CD4-positive, alpha-beta T cell (primary cell): ENCODE data around the gene EIF4E1B. TPM values are rescaled to one million over a fixed set of nuclear protein-coding genes. Genes with fewer than 3 reads are reported as not detected.

Source experiments
- ATAC-seq: fragments of 200-7000 bp; cut with Tn5 transposase; one replicate; pipeline ENCODE4 v1.10.0; 2022; ENCODE audit warnings: mild to moderate bottlenecking; ENCODE audit not compliant: poor library complexity
- CTCF ChIA-PET: fragments of 350-600 bp; sonication (Branson Sonifier 250); formaldehyde crosslinking; loops from one replicate; lab custom pipeline; 2021; ENCODE audit warnings: antibody characterized with exemption, inconsistent platforms; lab: Charles Lee
- POLR2A ChIA-PET: fragments of 350-600 bp; sonication (Branson Sonifier 250); formaldehyde crosslinking; loops from one replicate; lab custom pipeline; 2021; ENCODE audit warnings: antibody characterized with exemption, inconsistent platforms; lab: Charles Lee
- DNase-seq, 14 experiments: peaks; one replicate each; pipeline ENCODE4 v3.0.0-alpha.2; 2013 to 2020; ENCODE audit warnings: mixed read lengths in 2 of 14
- H3K27ac ChIP-seq, 2 donors: one replicate each; pipeline versions ENCODE4 v1.5.1 to v1.7.0; 2013; ENCODE audit warnings: low read length in 2 of 2, low read depth in 1 of 2, mild to moderate bottlenecking in 1 of 2
- H3K27me3 ChIP-seq, 2 experiments: 1 replicate in 1 of 2; 2 replicates in 1 of 2; pipeline versions ENCODE4 v1.6.1 to v1.7.0; 2013; ENCODE audit warnings: low read length in 2 of 2, control low read depth in 1 of 2, mild to moderate bottlenecking in 1 of 2, moderate library complexity in 1 of 2; ENCODE audit not compliant: insufficient read depth in 2 of 2, control insufficient read depth in 1 of 2
- H3K36me3 ChIP-seq: one replicate; pipeline ENCODE4 v1.6.1; 2013; ENCODE audit warnings: low read length, control low read depth; ENCODE audit not compliant: insufficient read depth
- H3K4me1 ChIP-seq: one replicate; pipeline ENCODE4 v1.6.1; 2013; ENCODE audit warnings: low read length, control low read depth; ENCODE audit not compliant: insufficient read depth
- H3K4me3 ChIP-seq: one replicate; pipeline ENCODE4 v1.5.1; 2013; ENCODE audit warnings: mild to moderate bottlenecking, low read length, moderate library complexity
- H3K9me3 ChIP-seq, 2 experiments: 1 replicate in 1 of 2; 2 replicates in 1 of 2; pipeline versions ENCODE4 v1.6.1 to v1.7.0; 2013; ENCODE audit warnings: low read length in 2 of 2, mild to moderate bottlenecking in 2 of 2, control low read depth in 1 of 2, moderate library complexity in 1 of 2; ENCODE audit not compliant: control insufficient read depth in 1 of 2, insufficient read depth in 1 of 2
- H3K27ac Mint-ChIP-seq: one replicate; pipeline ENCODE4 v1.8.0; 2020; ENCODE audit warnings: mixed read lengths
- H3K27me3 Mint-ChIP-seq: one replicate; pipeline ENCODE4 v1.8.0; 2021; ENCODE audit warnings: mixed read lengths
- H3K36me3 Mint-ChIP-seq: one replicate; pipeline ENCODE4 v1.8.0; 2021; ENCODE audit warnings: low read depth, mixed read lengths
- H3K4me1 Mint-ChIP-seq: one replicate; pipeline ENCODE4 v1.8.0; 2021; ENCODE audit warnings: low read depth, mixed read lengths
- H3K4me3 Mint-ChIP-seq: one replicate; pipeline ENCODE4 v1.8.0; 2020; ENCODE audit warnings: mild to moderate bottlenecking, mixed read lengths
- H3K9me3 Mint-ChIP-seq: one replicate; pipeline ENCODE4 v1.8.0; 2020; ENCODE audit warnings: mixed read lengths
- CTCF ChIP-seq: fragments of 200-600 bp; IDR thresholded peaks from one replicate; pipeline ENCODE4 v1.8.0; 2022; ENCODE audit warnings: antibody characterized with exemption, mild to moderate bottlenecking
- intact Hi-C, 2 experiments: fragments of 100-400 bp; cut with DNase I in 1 of 2; cut with micrococcal nuclease in 1 of 2; formaldehyde crosslinking; loops; one replicate each; pipeline versions ENCODE4 v1.15.1 to v1.9.0; 2023 to 2025; cut with DNase I, micrococcal nuclease
- total RNA-seq, 174 experiments: library from RNA in 2 of 174; stranded (reverse) in 2 of 174; gene quantifications; one replicate each; pipeline ENCODE4 v1.2.3 and lab custom pipeline; 2021 to 2026

Gene EIF4E1B
- total RNA-seq, 2 experiments from 2014 or later: not detected

- H3K27ac ChIP-seq: no peak overlapping the region
- intact Hi-C loops: no loop called here
- peaks cover 81% of the 10 kb centered on the region for H3K27me3 Mint-ChIP-seq
- no peaks in the 10 kb centered on the region for H3K36me3 ChIP-seq
- peak overlapping the region; percentile 12 for H3K4me3 ChIP-seq
- DNase-seq (peak in 3 of 14 experiments; percentile 16 to 18 (median 17)), ATAC-seq (no peak)
- peak overlapping the region; percentile 64 for H3K4me3 Mint-ChIP-seq
- ChIA-PET CTCF (interaction anchor here (1.5 kb wide), 1 partner anchor 23 kb away, joined by 3 read pairs; no protein-coding TSS in a partner anchor), POLR2A (no interaction called here)
- no peak overlapping the region for H3K27ac Mint-ChIP-seq
- H3K9me3 Mint-ChIP-seq: no peaks in the 10 kb centered on the region
- H3K4me1 Mint-ChIP-seq: peaks cover 21% of the 10 kb centered on the region
- no peak for TF ChIP-seq CTCF
- H3K9me3 ChIP-seq: peaks cover 0 to 32% of the 10 kb centered on the region in 2 experiments
- no peaks in the 10 kb centered on the region for H3K36me3 Mint-ChIP-seq
- H3K27me3 ChIP-seq: peaks cover 49 to 58% of the 10 kb centered on the region in 2 experiments
- peaks cover 23% of the 10 kb centered on the region for H3K4me1 ChIP-seq
Measured at GRCh38 chr5:176620333-176620981, 10.0 kb upstream of the EIF4E1B start.

- Mint-ChIP-seq H3K9me3 (no peaks in the 10 kb centered on the region), H3K27me3 (peaks cover 77% of the 10 kb centered on the region), H3K36me3 (no peaks in the 10 kb centered on the region), H3K4me1 (peaks cover 21% of the 10 kb centered on the region), H3K27ac (no peak overlapping the region), H3K4me3 (no peak overlapping the region)
- peaks cover 0 to 32% of the 10 kb centered on the region in 2 experiments for H3K9me3 ChIP-seq
- ATAC-seq (no peak), DNase-seq (no peak)
- H3K4me3 ChIP-seq: no peak overlapping the region
- ChIA-PET POLR2A (interaction anchor here (0.6 to 1.2 kb wide), 2 partner anchors 9 to 208 kb away, joined by 3 read pairs; partner anchors contain the start of genes EIF4E1B and SNCB), CTCF (interaction anchor here (1.2 kb wide), 1 partner anchor 205 kb away, joined by 3 read pairs; the partner anchor contains the start of gene CLTB)
- peaks cover 52 to 56% of the 10 kb centered on the region in 2 experiments for H3K27me3 ChIP-seq
- TF ChIP-seq CTCF: no peak
- no peak overlapping the region for H3K27ac ChIP-seq
- intact Hi-C loops: no loop called here
- H3K36me3 ChIP-seq: no peaks in the 10 kb centered on the region
- H3K4me1 ChIP-seq: peaks cover 23% of the 10 kb centered on the region
Measured at GRCh38 chr5:176621661-176622079, 8.8 kb upstream of the EIF4E1B start.

- no peak for TF ChIP-seq CTCF
- H3K4me1 Mint-ChIP-seq: peaks cover 13% of the 10 kb centered on the region
- H3K27ac ChIP-seq: no peak overlapping the region
- no peaks in the 10 kb centered on the region for H3K9me3 Mint-ChIP-seq
- no peaks in the 10 kb centered on the region for H3K36me3 ChIP-seq
- no peak overlapping the region for H3K4me3 ChIP-seq
- H3K27me3 Mint-ChIP-seq: peaks cover 77% of the 10 kb centered on the region
- DNase-seq: no peak
- ChIA-PET POLR2A (no interaction called here), CTCF (no interaction called here)
- peaks cover 0 to 30% of the 10 kb centered on the region in 2 experiments for H3K9me3 ChIP-seq
- H3K36me3 Mint-ChIP-seq: no peaks in the 10 kb centered on the region
- no peak overlapping the region for H3K4me3 Mint-ChIP-seq
- ATAC-seq: no peak
- intact Hi-C loops: no loop called here
- H3K27me3 ChIP-seq: peaks cover 49 to 54% of the 10 kb centered on the region in 2 experiments
- H3K4me1 ChIP-seq: peaks cover 17% of the 10 kb centered on the region
- no peak overlapping the region for H3K27ac Mint-ChIP-seq
Measured at GRCh38 chr5:176624142-176624541, 6.3 kb upstream of the EIF4E1B start.
